Right kidney (tissue), 1 donor: Measurements from ENCODE around the gene TRPC4AP.
A peak's percentile ranks its signal among the peaks of the same experiment; 100 is the strongest.

Experiments
- DNase-seq: peaks from one replicate; pipeline ENCODE4 v3.0.0-alpha.2; 2016

TRPC4AP gene

GRCh38 chr20:35002426-35003210 is 90.0 kb downstream of the TRPC4AP start:
- DNase-seq = no peak

GRCh38 chr20:35001596-35002362 is 90.8 kb downstream of the TRPC4AP start:
- DNase-seq = no peak

GRCh38 chr20:35000922-35001595 is 91.5 kb downstream of the TRPC4AP start:
- DNase-seq = no peak

GRCh38 chr20:35000311-35000921 is 92.2 kb downstream of the TRPC4AP start:
- DNase-seq = no peak

- DNase-seq = no peak
Measured at GRCh38 chr20:34999782-35000181, 92.8 kb downstream of the TRPC4AP start.

GRCh38 chr20:34999021-34999451 is 93.6 kb downstream of the TRPC4AP start:
- DNase-seq = no peak

GRCh38 chr20:34998331-34998950 is 94.2 kb downstream of the TRPC4AP start:
- DNase-seq = no peak

GRCh38 chr20:34997774-34998173 is 94.8 kb downstream of the TRPC4AP start:
- no peak for DNase-seq

GRCh38 chr20:34997131-34997561 is 95.5 kb downstream of the TRPC4AP start:
- peak; percentile 52 for DNase-seq

- DNase-seq = no peak
Measured at GRCh38 chr20:34996243-34997028, 96.2 kb downstream of the TRPC4AP start.

GRCh38 chr20:34995696-34996095 is 96.9 kb downstream of the TRPC4AP start:
- no peak for DNase-seq

GRCh38 chr20:34995192-34995591 is 97.4 kb downstream of the TRPC4AP start:
- no peak for DNase-seq

- no peak for DNase-seq
Measured at GRCh38 chr20:34994509-34995131, 98.0 kb downstream of the TRPC4AP start.

- no peak for DNase-seq
Measured at GRCh38 chr20:34993941-34994508, 98.6 kb downstream of the TRPC4AP start.

GRCh38 chr20:34992751-34993417 is 99.7 kb downstream of the TRPC4AP start:
- DNase-seq = no peak

- no peak for DNase-seq
Measured at GRCh38 chr20:34990661-34991214, 101.9 kb downstream of the TRPC4AP start.

GRCh38 chr20:34990231-34990630 is 102.4 kb downstream of the TRPC4AP start:
- DNase-seq = no peak

GRCh38 chr20:34989670-34990069 is 102.9 kb downstream of the TRPC4AP start:
- no peak for DNase-seq

GRCh38 chr20:34989118-34989517 is 103.5 kb downstream of the TRPC4AP start:
- DNase-seq = no peak

GRCh38 chr20:34988191-34988540 is 104.4 kb downstream of the TRPC4AP start:
- no peak for DNase-seq
